Measurements from ENCODE around the gene GNB1L. TPM values are rescaled to one million over a fixed set of nuclear protein-coding genes. Genes with fewer than 3 reads are reported as not detected.

The GNB1L gene
- total RNA-seq, 1 experiment from 2014 or later = 12.2 TPM

DNA sequence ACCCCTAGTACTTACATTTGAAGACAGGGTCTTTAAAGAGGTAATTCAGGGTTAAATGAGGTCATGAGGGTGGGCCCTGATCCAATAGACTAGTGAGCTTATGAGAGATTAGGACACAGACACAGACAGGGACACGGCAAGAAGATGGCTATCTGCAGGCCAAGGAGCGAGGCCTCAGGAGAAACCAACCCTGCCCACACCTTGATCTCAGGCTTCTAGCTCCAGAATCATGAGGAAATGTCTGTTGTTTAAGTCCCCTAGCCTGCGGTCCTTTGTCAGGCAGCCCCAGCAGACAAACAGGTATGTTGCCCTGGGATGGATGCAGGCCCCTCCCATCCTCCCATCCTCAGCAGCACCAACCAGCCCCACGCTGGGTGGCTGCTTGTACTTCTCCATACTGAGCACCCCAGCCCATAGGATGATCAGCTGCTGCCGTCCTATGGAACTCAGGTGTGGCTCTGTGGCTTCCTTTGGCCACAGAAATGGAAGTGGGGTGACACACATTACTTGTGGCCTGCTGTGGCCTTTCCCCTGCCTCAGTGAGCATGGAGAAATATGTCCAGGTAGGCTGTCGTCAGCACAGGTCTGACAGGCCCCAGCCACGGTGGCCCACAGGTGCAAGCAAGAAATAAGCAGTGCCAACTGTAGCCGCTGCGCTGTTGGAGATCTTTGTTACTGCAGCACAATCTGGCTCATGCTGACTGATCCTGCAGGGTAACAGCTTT, 7.9 kb downstream of the GNB1L start:
- ChIA-PET POLR2A (no interaction called here), CTCF (interaction anchor here (0.7 kb wide), 1 partner anchor 67 kb away, joined by 3 read pairs; no protein-coding TSS in a partner anchor)
- no peak overlapping the region for H3K4me3 ChIP-seq (ENCODE audit: low read depth in 2 of 2, low read length in 2 of 2)
- BruUV-seq (replicated peaks) = no TSS peak
- peaks cover 2% of the 10 kb centered on the region; the same call in 1 of the 2 replicates for H3K36me3 ChIP-seq (ENCODE audit: control insufficient read depth, insufficient read depth, low read length)
- ATAC-seq (no peak), DNase-seq (ENCODE audit: low read depth, low spot score) (no peak)
- no peaks in the 10 kb centered on the region for H3K27me3 ChIP-seq (ENCODE audit: control insufficient read depth, insufficient read depth, low read length)
- intact Hi-C loops (cut with micrococcal nuclease; ENCODE audit: unreplicated experiment) (no loop called here), in situ Hi-C loops (cut with HindIII; ENCODE audit: low pct_unique_long_range_greater_than_20kb, low sequenced_read_pairs) (no loop called here)
- no peak overlapping the region for H3K27ac ChIP-seq (ENCODE audit: low read length)
- H3K9me3 ChIP-seq (ENCODE audit: control insufficient read depth, insufficient read depth, low read depth, low read length) = no peaks in the 10 kb centered on the region
- H3K4me1 ChIP-seq (ENCODE audit: control insufficient read depth, insufficient read depth, low read length) = peaks cover 52% of the 10 kb centered on the region
- TF ChIP-seq, protein P1, sequence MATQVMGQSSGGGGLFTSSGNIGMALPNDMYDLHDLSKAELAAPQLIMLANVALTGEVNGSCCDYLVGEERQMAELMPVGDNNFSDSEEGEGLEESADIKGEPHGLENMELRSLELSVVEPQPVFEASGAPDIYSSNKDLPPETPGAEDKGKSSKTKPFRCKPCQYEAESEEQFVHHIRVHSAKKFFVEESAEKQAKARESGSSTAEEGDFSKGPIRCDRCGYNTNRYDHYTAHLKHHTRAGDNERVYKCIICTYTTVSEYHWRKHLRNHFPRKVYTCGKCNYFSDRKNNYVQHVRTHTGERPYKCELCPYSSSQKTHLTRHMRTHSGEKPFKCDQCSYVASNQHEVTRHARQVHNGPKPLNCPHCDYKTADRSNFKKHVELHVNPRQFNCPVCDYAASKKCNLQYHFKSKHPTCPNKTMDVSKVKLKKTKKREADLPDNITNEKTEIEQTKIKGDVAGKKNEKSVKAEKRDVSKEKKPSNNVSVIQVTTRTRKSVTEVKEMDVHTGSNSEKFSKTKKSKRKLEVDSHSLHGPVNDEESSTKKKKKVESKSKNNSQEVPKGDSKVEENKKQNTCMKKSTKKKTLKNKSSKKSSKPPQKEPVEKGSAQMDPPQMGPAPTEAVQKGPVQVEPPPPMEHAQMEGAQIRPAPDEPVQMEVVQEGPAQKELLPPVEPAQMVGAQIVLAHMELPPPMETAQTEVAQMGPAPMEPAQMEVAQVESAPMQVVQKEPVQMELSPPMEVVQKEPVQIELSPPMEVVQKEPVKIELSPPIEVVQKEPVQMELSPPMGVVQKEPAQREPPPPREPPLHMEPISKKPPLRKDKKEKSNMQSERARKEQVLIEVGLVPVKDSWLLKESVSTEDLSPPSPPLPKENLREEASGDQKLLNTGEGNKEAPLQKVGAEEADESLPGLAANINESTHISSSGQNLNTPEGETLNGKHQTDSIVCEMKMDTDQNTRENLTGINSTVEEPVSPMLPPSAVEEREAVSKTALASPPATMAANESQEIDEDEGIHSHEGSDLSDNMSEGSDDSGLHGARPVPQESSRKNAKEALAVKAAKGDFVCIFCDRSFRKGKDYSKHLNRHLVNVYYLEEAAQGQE (IDR thresholded peaks at IDR 0.05; ENCODE audit: insufficient read depth in 1 of 2, low read depth in 2 of 2, low read length in 1 of 2) = no peak
- no peak for TF ChIP-seq SIN3A (IDR thresholded peaks at IDR 0.05; ENCODE audit: borderline replicate concordance, insufficient read depth, low read depth, low read length)
- no peak for TF ChIP-seq TCF7L2 (IDR thresholded peaks at IDR 0.05; ENCODE audit: low read depth, low read length)
- no peak for TF ChIP-seq POLR2AphosphoS5 (IDR thresholded peaks at IDR 0.05; ENCODE audit: low read depth, low read length)
- TF ChIP-seq, protein P2, sequence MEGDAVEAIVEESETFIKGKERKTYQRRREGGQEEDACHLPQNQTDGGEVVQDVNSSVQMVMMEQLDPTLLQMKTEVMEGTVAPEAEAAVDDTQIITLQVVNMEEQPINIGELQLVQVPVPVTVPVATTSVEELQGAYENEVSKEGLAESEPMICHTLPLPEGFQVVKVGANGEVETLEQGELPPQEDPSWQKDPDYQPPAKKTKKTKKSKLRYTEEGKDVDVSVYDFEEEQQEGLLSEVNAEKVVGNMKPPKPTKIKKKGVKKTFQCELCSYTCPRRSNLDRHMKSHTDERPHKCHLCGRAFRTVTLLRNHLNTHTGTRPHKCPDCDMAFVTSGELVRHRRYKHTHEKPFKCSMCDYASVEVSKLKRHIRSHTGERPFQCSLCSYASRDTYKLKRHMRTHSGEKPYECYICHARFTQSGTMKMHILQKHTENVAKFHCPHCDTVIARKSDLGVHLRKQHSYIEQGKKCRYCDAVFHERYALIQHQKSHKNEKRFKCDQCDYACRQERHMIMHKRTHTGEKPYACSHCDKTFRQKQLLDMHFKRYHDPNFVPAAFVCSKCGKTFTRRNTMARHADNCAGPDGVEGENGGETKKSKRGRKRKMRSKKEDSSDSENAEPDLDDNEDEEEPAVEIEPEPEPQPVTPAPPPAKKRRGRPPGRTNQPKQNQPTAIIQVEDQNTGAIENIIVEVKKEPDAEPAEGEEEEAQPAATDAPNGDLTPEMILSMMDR (IDR thresholded peaks at IDR 0.05) = no peak

DNA sequence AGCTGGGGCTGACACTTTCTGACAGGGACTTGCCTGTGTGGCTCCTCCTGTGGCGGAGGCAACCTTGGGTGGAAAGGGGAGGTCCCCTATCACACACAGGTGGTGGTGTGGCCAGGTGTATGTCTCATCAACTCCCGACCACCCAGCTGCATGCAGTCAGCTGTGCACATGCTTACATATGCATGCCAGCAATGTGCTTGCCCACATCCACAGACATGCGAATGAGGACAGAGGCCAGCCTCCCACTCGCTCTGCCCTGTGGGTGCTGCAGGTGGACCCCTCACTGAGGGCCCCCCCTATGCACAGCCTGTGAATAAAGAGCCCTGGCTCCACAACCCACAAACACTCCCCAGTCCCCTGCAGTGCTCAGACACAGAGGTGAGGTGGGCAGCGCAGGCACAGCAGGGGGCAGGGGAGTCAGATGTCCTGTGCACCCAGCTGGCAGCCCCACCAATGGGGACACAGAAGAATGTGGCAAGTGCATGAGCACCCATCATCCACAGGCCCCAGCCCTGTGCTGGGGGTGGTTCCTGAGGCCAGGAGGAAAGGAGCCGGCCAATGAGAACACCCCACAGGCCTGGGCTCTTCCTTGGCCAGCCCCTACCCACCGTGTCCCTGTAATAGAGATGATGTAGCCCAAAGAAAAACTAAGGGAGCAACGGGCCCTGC, 9.5 kb downstream of the GNB1L start:
- TF ChIP-seq, protein P1 (IDR thresholded peaks at IDR 0.05; ENCODE audit: insufficient read depth in 1 of 2, low read depth in 2 of 2, low read length in 1 of 2) = no peak
- no peak for TF ChIP-seq SIN3A (IDR thresholded peaks at IDR 0.05; ENCODE audit: borderline replicate concordance, insufficient read depth, low read depth, low read length)
- TF ChIP-seq TCF7L2 (IDR thresholded peaks at IDR 0.05; ENCODE audit: low read depth, low read length) = no peak
- TF ChIP-seq POLR2AphosphoS5 (IDR thresholded peaks at IDR 0.05; ENCODE audit: low read depth, low read length) = no peak
- TF ChIP-seq, protein P2 (IDR thresholded peaks at IDR 0.05) = no peak
- Histone ChIP-seq H3K9me3 (ENCODE audit: control insufficient read depth, insufficient read depth, low read depth, low read length) (no peaks in the 10 kb centered on the region), H3K4me3 (ENCODE audit: low read depth in 2 of 2, low read length in 2 of 2) (no peak overlapping the region), H3K36me3 (ENCODE audit: control insufficient read depth, insufficient read depth, low read length) (no peaks in the 10 kb centered on the region), H3K27me3 (ENCODE audit: control insufficient read depth, insufficient read depth, low read length) (no peaks in the 10 kb centered on the region), H3K27ac (ENCODE audit: low read length) (no peak overlapping the region), H3K4me1 (ENCODE audit: control insufficient read depth, insufficient read depth, low read length) (peaks cover 36% of the 10 kb centered on the region)
- in situ Hi-C loops (cut with HindIII; ENCODE audit: low pct_unique_long_range_greater_than_20kb, low sequenced_read_pairs) (no loop called here), intact Hi-C loops (cut with micrococcal nuclease; ENCODE audit: unreplicated experiment) (no loop called here)
- DNase-seq (ENCODE audit: low read depth, low spot score) (no peak), ATAC-seq (no peak)
- ChIA-PET CTCF (no interaction called here), POLR2A (no interaction called here)
- BruUV-seq (replicated peaks) = no TSS peak

Data from Panc1 (cell line).